Mesenteric fat pad (tissue), 1 donor: ENCODE data around the gene PLEK. TPM values are rescaled to one million over a fixed set of nuclear protein-coding genes. Genes with fewer than 3 reads are reported as not detected.
"Not testable (repeated sequence)": the region's sequence is repeated elsewhere in the genome, so short reads cannot be mapped to it uniquely, and the experiment has no call there.

ENCODE experiments used
- DNase-seq: peaks from one replicate; pipeline ENCODE4 v3.0.0-alpha.2; 2020; ENCODE audit warnings: low spot score
- total RNA-seq: library from RNA; stranded (reverse); fragmentation: NEBNext Ultra II Directional; extraction: Animal tissue kit (Norgen Biotek cat#: 25700); gene quantifications from one replicate; pipeline ENCODE4 v1.2.1, GENCODE V29; 2021
- donor health status: DM: yes; HTN: yes; CAD: no.

Gene PLEK
- total RNA-seq, 1 donor from 2014 or later, result 30.0 TPM

DNA sequence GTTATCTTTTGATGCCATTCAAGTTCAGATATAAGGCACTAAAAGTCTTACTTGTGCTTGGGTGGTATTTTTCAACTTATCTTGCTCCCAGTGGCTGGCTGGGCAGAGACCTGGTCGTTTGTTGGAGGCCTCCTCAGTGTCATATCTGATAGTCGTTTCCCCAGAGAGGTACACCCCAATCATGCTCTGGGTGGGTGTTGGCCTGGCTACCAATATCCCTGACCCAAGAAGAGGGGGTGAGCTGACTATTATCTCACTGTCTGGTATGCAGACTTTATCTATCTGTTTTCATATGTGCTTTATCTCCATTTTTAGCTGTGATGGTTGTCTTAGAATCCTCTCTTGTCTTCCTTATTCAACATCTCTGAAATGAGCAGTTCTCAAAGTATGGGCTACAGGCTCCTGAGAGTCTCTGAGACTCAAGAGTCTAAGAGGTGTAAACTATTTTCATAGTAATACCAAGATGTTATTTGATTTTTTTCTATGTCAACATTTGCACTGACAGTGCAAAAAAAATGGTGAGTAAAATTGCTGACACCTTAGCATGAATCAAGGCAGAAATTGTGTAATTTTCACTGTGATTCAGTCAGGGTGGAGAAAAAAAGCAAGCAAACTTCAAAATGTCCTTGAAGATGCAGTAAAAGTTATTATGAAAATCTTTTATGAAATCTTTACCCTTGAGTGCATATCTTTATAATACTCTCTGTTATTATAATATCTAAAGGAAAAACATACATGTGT, 12.3 kb upstream of the PLEK start:
- no peak for DNase-seq

DNA sequence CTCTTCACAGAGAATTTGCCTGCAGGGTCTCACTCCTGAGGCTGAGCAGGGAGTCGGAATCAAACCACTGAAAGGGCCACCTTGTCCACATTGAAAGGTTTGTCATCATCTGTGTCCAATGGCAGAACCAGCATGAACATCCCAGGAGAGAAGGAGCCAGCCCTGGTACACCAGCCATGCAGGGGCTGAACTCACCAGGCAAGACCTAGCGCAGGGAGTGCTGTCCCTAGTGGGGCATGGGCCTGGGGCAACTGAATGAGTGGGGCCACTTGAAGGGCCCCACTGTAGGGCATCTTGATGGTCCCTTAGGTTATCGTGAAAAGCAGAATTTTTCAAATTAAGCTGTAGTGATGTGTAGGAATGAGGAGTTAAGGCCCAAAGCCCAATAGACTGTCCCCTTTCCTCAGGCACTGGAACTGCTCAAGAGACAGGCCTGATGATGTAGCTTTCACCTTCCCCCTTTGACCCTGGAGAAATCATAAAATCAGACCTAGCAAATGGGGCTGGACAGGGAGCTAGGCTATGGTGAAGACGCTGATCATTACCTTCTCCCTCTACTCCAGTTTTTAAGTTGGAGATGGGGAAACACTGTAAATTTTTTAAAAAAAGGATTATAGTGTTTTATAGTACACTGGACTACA, 8.4 kb upstream of the PLEK start:
- no peak for DNase-seq

DNA sequence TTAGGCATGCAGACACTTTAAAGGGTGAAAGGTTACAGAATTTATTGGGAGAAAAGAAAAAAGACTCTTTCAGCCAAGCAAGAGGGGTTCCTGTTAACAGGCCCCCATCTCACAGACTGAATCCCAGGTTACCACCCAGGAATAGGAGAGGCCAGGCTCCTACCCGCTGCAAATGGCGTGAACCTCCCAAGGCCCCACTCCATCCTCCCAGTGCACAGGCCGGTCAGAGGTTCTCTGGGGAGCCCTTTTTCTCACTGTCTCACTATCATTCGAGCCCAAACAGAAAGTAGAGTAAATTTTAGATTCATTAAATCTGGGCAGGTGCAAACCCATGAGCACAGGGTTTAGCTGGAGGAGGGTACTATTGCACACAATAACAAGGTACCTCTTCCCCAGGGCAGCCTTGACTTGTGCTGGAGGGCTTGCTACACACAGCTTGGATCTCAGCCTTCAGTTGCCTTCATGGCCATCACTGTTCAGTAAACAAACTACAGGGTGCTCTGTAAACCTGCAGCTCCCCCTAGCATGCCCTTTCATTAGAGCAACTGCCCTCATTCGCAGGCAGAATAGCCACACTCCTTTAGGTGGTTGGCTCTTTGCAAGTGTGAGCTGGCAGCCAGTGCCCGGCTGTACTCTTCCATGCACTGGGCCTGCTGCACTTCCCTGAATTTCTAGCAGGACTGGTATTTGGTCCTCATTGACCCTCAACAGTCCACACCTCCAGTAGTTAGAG, 7.3 kb upstream of the PLEK start:
- DNase-seq, result no peak

DNA sequence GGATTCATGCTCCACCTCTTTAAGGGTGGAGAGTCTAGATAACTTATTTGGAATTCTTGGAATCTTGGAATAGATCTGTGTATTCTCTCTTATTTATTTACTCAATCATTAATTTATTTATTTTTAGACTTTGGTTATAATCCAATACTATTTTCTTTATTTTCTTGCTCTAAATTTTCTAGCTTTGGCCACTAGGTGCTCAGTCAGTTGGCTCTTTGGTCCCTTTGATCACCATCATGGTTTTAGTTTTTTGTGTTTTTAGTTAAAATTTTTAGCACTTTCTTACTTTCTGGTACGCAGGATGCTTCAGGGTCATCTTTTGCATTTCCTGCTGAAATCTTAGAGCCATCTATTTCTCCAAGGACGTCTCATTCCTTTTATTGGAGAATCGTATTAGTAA, 5.2 kb upstream of the PLEK start:
- DNase-seq, result no peak

DNA sequence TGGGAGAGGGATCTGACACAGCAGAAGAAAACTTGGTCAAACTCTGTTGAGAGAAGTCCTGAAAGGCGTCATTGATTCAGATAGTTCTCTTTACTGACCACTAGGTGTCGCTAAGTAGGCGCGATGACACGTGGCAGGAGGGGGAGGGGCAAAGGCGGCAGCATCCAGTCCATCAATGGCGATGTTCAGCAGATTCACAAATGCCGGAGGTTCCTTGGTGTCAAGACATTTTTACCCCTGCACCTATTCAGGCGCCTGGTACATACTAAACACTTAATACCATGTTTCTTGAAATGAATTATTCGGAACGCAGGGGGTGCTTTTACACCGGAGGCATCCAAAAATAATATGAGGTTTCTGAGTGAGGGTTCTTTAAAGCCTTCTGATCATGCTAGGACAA, 3.0 kb upstream of the PLEK start:
- DNase-seq, result no peak

DNA sequence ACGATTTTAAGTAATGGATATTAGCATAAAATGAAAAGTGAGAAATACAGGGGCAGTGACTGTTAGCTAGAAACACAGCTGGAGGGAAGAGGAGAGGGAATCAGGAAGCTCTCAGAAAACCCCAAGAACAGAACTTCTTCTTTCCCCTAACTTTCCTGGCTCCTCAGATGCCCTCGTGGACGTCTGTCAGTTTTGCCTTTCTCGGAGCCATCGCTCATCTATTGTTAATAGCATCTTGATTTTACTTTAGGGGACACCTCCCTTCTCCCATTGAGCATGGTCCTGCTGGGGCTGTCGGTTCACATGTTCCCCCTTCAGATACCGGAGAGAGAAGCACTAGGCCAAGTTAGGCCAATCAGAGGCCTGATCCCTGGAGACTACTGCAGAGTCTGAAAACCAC, 2.3 kb upstream of the PLEK start:
- DNase-seq, result no peak

DNA sequence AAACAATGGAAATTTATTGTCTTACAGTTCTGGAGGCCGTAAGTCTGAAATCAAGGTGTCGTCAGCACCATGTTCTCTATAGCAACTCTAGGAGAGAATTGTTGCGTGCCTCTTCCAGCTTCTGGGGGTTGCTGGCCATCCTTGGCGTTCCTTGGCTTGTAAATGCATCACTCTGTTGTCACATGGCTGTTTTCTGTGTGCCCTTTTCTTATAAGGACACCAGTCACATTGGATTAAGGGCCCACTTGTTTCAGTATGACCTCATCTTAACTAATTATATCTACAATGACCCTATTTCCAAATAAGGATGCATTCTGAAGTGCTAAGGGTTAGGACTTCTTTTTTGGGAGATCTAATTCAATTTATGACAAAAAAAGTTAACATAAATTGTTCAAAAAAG, 1.4 kb upstream of the PLEK start:
- no peak for DNase-seq

DNA sequence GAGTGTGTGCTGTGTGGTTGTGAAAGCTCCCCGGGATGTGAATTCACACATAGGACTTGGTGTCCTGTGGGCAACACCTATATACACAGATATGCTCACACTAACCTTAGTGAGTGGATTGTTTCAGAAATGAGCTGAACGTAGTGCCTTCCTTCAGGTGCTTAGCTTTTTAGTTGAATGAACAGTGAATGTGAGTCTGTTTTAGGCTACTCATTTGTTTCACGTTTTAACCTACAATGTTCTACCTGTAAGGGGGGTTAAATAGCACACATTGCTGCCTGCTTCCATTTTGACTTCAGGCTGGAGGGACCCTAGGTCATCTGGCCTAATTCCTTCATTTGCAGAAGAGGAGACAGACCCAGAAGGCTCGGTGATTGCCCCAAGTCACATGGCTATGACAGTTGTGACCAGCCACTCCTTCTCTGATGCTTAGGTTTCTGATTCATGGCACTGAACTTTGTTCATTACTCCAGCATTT, 1.0 kb downstream of the PLEK start:
- no peak for DNase-seq

DNA sequence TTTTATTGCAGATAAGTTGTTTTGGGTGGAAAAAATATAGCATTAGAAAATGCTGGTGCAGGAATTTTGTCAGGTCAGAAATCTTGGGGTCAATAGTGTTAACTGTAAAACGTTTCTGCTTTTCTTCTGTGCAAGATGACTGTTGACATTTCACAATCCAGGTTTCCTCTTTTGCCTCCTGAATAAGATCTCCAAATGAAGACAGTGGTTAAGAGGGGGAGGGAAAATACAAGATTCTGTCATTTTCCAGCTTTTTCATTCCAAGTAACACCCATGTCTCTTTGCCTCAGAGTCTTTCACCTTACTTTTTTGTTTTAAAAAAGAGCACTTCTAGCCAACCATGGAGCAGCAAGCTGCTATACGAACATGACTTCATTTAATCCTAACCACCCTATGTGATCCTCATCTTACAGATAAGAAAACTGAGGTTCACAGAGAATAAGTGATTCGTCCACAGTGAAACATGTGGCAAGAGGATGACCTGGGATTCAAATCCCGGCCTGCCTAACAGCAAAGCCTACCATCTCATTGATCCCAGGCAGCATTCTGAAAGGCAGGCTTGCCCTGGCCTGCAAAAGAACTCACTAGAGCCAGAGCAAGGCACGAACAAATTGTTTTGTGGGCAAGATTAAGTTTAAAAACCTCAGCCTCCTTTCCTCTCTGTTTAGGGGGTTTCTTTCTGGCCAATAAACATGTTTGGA, 3.0 kb downstream of the PLEK start:
- DNase-seq, result no peak

DNA sequence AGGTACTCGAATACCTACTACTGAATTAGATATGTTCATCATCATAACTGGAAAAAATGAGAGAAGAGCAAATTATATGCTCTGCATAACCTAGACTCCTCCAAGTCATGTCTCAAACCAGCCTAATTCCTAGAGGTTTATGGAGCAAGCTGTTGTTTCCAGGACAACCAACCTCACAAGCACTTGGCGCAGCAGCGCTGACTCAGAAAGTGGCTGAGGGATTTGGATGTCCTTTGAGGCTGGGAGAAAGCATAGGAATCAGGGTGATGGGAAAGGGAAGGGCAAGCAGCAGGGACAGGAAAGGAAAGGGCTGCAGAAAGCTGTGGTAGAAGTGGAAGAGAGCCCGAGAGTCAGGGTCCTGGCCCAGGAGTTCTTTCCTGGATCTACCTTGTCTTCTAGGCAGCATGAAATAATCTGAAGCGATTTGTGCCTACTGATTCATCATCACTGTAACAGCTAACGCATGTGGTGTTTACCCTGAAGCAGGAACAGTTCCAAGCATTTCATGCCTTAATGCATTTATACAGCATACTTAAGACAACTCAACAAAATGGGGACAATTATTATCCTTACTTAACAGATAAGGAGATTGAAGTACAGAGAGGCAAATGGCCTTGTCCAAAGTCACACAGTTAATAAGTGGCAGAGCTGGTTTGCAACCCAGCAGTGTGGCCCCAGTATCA, 3.7 kb downstream of the PLEK start:
- no peak for DNase-seq

DNA sequence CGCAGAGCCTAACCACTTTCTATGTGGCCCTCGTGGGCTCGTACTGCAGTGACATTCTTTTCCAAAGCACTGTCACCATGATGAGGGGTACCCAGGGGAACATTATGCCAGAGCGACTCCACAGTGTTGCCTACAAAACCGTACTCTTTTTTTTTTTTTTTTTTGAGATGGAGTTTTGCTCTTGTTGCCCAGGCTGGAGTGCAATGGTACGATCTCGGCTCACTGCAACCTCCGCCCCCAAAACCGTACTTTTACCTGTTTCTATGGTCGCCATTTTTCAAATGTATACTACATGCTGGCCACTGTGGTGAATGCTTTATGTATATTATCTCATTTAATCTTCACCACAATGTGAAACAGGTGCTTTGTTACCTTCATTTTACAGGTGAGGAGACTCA, 4.3 kb downstream of the PLEK start:
- no peak for DNase-seq

DNA sequence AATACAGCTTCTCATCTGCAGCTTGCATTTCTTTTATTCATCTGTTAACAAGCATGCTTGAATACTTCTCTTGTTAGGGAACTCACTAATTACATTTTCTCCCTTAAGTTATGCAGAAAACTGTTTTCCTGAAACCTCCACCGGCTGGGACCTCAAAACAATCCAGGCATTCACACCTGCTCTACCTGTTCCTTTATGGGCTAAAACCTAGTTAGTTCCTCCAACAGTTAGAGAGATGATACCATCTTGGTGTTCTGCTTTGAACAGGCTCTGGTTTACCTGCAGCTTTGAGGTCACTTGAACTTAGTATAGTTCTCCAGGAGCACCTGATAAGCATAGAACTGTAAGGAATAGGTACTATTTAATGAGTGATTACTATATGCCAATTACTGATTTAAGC, 6.1 kb downstream of the PLEK start:
- DNase-seq, result no peak

DNA sequence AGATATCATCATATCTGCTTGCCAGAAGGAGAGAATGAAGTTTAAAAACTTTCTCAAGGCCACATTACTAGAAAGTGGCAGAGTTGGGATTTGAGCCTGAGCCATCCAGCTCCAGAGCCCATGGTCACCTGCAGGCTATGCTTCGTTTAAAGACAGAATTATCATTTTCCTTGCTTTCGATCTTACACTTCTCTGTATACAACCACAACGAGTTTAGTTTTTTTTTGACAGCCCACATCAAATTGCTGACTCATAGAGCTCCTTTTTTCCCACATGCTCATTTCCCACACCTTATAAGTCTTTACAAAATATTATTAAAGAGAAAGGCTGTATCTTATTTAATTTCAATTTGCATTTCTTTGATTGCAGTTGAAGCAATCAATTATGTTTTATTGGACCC, 6.5 kb downstream of the PLEK start:
- no peak for DNase-seq

DNA sequence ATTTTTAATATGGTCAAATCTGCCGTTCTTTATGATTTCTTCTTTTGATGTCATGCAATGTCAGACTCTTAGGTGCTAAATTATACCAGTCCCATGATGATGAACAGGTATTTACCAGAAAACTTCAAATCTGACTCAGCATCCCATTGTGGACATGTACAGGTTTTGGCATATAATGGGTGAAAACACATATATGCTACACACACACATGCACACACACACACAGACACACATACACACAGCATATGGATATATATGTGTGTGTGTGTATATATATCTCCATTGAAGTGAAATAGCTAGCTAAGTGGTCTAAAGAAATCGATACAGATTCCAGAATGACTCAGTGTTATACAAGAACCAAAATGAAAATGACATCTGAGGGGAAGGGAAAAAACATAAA, 7.4 kb downstream of the PLEK start:
- DNase-seq, result no peak

DNA sequence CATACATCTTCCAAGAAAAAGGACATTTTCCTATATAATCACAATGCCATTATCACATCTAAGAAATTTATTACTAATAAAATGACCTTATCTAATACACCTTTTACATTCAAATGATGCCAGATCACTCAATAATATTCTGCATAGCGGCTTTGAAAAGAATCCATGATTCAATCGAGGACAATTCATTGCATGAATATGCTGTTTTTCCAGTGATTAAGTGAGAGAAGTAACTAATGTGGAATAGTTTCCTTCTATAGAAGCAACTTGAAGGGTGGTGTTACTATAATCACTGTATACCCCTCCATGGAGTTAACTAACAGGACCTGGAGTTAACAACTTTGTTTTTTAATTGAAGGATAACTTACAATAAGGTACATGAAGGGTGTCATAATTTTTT, 9.1 kb downstream of the PLEK start:
- DNase-seq, result no peak

DNA sequence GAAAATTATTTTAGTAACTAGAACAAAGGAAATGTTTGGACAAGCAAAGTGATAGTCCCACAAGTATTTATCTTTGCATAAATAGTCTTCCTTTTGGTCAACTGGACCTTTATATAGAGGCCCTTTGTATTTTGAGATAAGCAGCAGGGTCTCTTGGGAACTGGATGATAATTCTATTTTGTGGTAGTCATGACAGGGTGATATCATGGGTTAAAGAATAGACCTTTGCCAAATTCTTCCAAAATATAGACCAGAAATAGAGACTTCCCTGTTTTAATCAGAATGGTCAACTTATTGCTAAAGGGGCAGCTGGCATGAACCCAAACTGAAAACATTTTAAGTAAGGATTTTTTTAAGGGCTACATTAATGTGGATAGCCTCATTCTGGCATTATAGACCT, 10.5 kb downstream of the PLEK start:
- DNase-seq, result no peak

DNA sequence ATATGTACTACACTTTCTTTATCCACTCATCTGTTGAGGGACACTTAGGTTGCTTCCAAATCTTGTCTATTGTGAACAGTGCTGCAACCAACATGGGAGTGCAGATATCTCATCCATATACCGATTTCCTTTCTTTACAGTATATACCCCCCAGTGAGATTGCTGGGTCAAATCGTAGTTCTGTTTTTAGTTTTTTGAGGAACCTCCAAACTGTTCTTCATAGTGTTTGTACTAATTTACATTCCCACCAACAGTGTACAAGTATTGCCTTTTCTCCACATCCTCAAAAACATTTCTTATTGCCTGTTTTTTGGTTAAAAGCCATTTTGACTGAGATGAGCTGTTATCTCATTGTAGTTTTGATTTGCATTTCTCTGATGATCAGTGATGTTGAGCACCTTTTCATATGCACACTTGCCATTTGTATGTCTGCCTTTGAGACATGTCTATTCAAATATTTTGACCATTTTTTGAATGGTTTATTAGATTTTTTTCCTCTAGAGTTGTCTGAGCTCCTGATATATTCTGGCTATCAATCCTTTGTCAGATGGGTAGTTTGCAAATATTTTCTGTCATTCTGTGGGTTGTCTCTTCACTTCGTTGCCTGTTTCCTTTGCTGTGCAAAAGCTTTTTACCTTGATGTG, 12.2 kb downstream of the PLEK start:
- no peak for DNase-seq

DNA sequence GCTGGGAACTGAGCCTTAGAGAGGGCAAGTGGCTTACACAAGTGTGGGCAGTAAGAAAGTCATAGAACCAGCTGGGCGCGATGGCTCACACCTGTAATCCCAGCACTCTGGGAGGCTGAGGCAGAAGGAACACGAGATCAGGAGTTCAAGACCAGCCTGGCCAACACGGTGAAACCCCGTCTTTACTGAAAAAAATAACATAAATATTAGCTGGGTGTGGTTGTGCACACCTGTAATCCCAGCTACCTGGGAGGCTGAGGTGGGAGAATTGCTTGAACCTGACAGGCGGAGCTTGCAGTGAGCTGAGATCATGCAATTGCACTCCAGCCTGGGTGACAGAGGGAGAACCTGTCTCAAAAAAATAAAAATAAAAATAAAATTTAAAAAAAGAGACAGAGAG, 13.7 kb downstream of the PLEK start:
- DNase-seq, result not testable (repeated sequence)

DNA sequence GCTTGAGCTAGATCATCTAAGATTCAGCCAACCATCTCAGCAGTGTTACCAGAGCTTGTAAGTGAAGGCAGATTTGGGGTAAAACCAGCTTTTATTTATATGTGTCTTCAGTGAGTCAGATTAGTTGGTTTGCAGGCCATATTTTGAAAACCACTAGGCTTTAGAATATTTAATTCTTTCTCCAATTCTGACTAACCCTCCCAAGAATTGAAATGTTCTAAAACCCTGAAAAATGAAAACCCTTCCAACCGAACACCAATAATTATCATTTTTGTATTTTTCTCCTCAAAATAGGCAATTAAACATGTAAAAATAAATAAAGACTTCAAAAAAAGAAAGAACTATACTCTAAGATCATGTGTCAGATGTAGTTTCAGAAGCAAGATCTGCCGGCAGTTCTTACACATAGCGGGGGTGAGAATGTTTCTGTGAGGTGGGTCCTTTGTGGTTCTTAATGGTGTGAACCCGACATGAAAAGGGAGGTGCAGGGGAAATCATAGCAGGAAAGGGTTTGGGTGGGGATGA, 14.2 kb downstream of the PLEK start:
- DNase-seq, result no peak

DNA sequence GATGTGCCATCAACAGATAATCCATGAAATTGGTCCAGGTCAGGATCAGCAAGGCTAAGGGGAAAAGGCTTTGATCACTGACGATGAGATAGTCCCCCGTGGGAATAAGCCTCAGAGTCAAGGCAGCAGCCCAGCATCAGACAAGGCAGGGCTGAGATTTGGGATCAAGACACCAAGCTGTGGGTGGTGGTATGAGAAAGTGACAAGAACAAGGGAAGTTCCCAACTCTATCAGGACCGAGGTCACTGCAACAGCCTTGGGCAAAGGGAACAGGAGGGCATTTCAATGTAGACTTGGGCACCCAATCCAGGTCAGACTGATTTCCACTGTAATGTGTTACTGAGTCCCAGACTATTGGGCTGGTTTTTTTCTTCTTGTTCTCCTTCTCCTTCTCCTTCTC, 18.7 kb downstream of the PLEK start:
- no peak for DNase-seq
